Osteocyte (in vitro differentiated cells): ENCODE data around the gene GRN. TPM values are rescaled to one million over a fixed set of nuclear protein-coding genes. Genes with fewer than 3 reads are reported as not detected.

Experiments
- DNase-seq: peaks from one replicate; pipeline ENCODE4 v3.0.0; 2021; ENCODE audit warnings: mixed read lengths; ENCODE audit not compliant: unreplicated experiment; ENCODE audit errors: extremely low spot score
- H3K27ac Mint-ChIP-seq: one replicate; pipeline ENCODE4 v1.8.0; 2021; ENCODE audit warnings: mild to moderate bottlenecking, mixed read lengths; ENCODE audit not compliant: unreplicated experiment
- H3K27me3 Mint-ChIP-seq: one replicate; pipeline ENCODE4 v1.8.0; 2021; ENCODE audit warnings: mixed read lengths; ENCODE audit not compliant: unreplicated experiment
- H3K36me3 Mint-ChIP-seq: one replicate; pipeline ENCODE4 v1.8.0; 2021; ENCODE audit warnings: mixed read lengths; ENCODE audit not compliant: unreplicated experiment
- H3K4me1 Mint-ChIP-seq: one replicate; pipeline ENCODE4 v1.8.0; 2021; ENCODE audit warnings: mixed read lengths; ENCODE audit not compliant: unreplicated experiment
- H3K4me3 Mint-ChIP-seq: one replicate; pipeline ENCODE4 v1.8.0; 2021; ENCODE audit warnings: mild to moderate bottlenecking, moderate library complexity, mixed read lengths; ENCODE audit not compliant: unreplicated experiment
- H3K9me3 Mint-ChIP-seq: one replicate; pipeline ENCODE4 v1.8.0; 2021; ENCODE audit warnings: mixed read lengths; ENCODE audit not compliant: unreplicated experiment
- total RNA-seq: library from RNA; stranded (reverse); gene quantifications from 2 replicates; pipeline ENCODE4 v1.2.1, GENCODE V29; 2021
- TF ChIP-seq, protein P1 (sequence below): fragments of 200-600 bp; sonication (generic); IDR thresholded peaks from 2 replicates; pipeline ENCODE4 v1.5.0; 2021; ENCODE audit warnings: antibody characterized with exemption, mild to moderate bottlenecking, moderate library complexity

GRN gene
- total RNA-seq, 1 donor from 2014 or later = 574 TPM

DNA sequence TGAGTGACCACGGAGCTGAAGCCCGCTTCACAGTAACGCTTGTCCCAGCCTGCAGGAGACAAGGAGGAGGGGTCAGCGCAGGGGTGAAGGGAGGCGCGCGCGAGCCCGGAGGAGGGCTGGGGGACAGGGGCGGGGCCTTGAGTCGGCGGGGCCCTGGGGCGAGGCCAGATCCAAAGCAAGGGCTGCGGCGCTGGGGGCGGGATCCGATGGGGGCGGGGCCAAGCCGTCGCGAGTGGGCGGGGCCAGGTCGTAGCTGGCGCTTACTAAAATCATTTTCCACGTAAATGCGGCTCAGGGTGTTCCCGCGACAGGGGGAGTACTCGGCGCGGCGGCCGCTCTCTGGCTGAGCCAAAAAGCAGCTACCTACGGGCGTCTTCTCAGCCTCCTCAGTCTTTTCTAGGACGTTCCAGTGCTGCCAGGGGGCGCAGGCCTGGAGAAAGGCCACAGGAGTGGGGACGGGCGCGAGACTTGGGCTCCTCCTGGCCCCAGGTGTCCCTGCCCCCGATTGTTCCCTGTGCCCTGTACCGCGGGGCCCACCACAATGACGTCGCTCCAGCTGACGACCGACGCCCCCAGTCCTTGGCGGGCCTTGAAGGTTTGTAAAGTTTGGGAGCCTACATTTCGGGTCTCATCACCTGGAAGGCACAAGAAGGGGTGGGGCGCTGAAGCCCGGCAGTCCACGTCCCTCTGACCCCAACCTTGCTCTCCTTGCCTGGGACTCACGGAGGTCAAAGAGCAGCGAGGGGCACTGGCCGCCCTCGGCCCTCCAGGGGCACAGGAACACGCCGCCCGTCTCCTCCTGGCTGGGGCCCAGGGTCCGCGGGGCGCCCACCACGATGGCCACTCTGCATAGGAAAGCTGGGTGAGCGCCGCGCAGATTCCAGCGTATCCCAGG lies 40.4 kb downstream of the GRN start:
- Mint-ChIP-seq H3K27ac (no peak overlapping the region), H3K36me3 (no peaks in the 10 kb centered on the region), H3K9me3 (no peaks in the 10 kb centered on the region), H3K4me1 (peaks cover 9% of the 10 kb centered on the region), H3K27me3 (peaks cover 14% of the 10 kb centered on the region), H3K4me3 (peak overlapping the region; percentile 70)
- no peak for DNase-seq
- TF ChIP-seq, protein P1, sequence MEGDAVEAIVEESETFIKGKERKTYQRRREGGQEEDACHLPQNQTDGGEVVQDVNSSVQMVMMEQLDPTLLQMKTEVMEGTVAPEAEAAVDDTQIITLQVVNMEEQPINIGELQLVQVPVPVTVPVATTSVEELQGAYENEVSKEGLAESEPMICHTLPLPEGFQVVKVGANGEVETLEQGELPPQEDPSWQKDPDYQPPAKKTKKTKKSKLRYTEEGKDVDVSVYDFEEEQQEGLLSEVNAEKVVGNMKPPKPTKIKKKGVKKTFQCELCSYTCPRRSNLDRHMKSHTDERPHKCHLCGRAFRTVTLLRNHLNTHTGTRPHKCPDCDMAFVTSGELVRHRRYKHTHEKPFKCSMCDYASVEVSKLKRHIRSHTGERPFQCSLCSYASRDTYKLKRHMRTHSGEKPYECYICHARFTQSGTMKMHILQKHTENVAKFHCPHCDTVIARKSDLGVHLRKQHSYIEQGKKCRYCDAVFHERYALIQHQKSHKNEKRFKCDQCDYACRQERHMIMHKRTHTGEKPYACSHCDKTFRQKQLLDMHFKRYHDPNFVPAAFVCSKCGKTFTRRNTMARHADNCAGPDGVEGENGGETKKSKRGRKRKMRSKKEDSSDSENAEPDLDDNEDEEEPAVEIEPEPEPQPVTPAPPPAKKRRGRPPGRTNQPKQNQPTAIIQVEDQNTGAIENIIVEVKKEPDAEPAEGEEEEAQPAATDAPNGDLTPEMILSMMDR = peak; percentile 36

DNA sequence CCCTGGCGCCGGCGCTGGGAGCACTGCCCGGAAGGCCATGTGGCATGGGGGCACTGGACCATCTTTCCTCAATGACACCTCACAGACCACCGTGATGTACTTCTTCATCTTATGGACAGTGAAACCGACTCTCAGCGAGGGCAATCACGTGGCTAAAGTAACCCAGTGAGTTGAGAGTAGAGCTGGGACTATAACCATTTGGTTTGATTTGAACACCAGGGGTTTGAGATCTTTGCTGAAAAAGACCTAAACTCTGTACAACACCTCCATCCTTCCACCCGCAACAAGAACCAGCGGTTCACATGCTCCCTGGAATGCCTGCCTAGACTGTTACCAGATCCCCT lies 41.1 kb downstream of the GRN start:
- Mint-ChIP-seq H3K9me3 (no peaks in the 10 kb centered on the region), H3K27ac (no peak overlapping the region), H3K36me3 (no peaks in the 10 kb centered on the region), H3K4me3 (peak overlapping the region; percentile 70), H3K27me3 (peaks cover 14% of the 10 kb centered on the region), H3K4me1 (peaks cover 9% of the 10 kb centered on the region)
- DNase-seq = no peak
- TF ChIP-seq, protein P1 = no peak

DNA sequence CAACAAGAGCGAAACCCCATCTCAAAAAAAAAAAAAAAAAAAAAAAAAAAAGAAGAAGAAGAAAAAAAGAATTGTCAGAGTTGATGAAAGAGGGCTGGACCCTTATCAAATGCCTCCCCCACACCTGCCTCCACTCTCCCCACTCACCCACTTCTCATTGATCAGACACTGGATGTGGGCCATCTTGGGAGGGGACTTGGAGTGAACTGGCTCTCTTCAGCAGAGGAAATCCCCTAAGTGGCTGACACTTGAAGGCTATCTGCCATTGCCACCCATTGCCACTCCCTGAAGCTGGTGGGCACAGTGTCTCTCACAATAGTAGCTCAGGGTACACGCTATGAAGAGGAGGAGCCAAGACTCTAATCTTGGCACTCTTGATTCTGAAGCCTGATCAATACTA lies 42.7 kb downstream of the GRN start:
- no peaks in the 10 kb centered on the region for H3K36me3 Mint-ChIP-seq
- H3K4me1 Mint-ChIP-seq = peaks cover 9% of the 10 kb centered on the region
- H3K4me3 Mint-ChIP-seq = no peak overlapping the region
- no peaks in the 10 kb centered on the region for H3K9me3 Mint-ChIP-seq
- no peak for DNase-seq
- no peak overlapping the region for H3K27ac Mint-ChIP-seq
- TF ChIP-seq, protein P1 = no peak
- peaks cover 8% of the 10 kb centered on the region for H3K27me3 Mint-ChIP-seq

DNA sequence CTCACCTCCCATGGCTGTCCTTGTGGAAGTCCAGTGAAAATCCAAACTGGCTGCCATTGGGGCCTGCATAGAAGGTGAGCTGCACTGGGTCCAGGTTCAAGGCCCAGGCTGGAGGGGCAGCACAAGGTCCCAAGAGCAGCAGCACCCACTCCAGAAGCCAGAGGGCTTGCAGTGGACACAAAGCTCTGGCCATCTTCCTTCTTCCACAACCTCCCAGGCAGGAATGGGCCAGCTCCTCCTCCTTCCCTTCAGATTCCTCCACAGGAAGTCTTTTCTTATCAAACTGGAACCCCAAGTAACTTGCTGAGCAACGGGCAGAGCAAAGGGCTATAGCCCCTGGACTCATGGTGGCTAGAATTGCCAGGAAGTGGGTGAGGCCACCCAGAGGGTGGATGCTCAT lies 44.2 kb downstream of the GRN start, which contains the start of gene ITGA2B:
Gene ITGA2B (minus strand): TSS at position 369 of the 400 bp plus-strand sequence. CDS start 176 bp downstream, at position 193.
- Mint-ChIP-seq H3K27ac (no peak within 1 kb of the TSS), H3K9me3 (no peaks in the 10 kb centered on the region), H3K4me1 (peaks cover 9% of the 10 kb centered on the region), H3K4me3 (no peak within 1 kb of the TSS), H3K27me3 (peaks cover 3% of the 10 kb centered on the region), H3K36me3 (no peaks in the 10 kb centered on the region)
- DNase-seq = no peak
- TF ChIP-seq, protein P1 = no peak

DNA sequence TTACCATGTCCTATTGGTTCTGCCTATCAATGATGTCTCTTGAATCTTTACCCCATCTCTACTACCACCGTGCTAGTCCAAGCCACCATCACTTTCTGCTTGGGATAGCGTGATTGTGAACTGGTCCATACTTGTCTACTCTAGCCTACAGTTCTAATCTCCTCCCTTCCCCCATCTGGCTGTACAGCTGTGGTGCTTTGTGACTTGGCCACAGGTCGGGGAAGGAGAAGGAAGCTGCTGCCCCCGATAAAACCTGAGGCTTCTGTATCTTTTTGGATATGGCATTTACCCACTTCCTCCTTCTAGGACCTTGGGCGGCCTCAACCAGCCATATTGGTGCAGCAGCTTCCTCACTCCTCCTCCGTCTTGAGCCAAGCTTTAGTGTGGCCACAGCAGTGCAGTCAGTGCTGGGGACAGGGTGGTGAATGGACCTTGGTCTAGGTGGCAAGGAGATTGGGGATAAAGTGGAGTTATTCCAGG lies 44.7 kb downstream of the GRN start:
- Mint-ChIP-seq H3K4me3 (no peak overlapping the region), H3K36me3 (no peaks in the 10 kb centered on the region), H3K27ac (no peak overlapping the region), H3K9me3 (no peaks in the 10 kb centered on the region), H3K27me3 (no peaks in the 10 kb centered on the region), H3K4me1 (peaks cover 6% of the 10 kb centered on the region)
- no peak for DNase-seq
- TF ChIP-seq, protein P1 = no peak
